ENCODE results near the gene GRIP1.
"Not testable (repeated sequence)": the region's sequence is repeated elsewhere in the genome, so short reads cannot be mapped to it uniquely, and the experiment has no call there.

GRIP1 gene

GRCh38 chr12:66503746-66504145 is 175.1 kb downstream of the GRIP1 start:
- ATAC-seq, result no peak

- ATAC-seq, result no peak
Observed at GRCh38 chr12:66502911-66503310, 176.0 kb downstream of the GRIP1 start.

- ATAC-seq, result no peak
Observed at GRCh38 chr12:66500841-66501240, 178.0 kb downstream of the GRIP1 start.

GRCh38 chr12:66500091-66500490 is 178.8 kb downstream of the GRIP1 start:
- ATAC-seq, result no peak

- no peak for ATAC-seq
Observed at GRCh38 chr12:66499000-66499399, 179.9 kb downstream of the GRIP1 start.

- ATAC-seq, result not testable (repeated sequence)
Observed at GRCh38 chr12:66498059-66498458, 180.8 kb downstream of the GRIP1 start.

- no peak for ATAC-seq
Observed at GRCh38 chr12:66497008-66497897, 181.6 kb downstream of the GRIP1 start.

GRCh38 chr12:66496595-66496994 is 182.3 kb downstream of the GRIP1 start:
- ATAC-seq, result no peak

- no peak for ATAC-seq
Observed at GRCh38 chr12:66495709-66496108, 183.2 kb downstream of the GRIP1 start.

- no peak for ATAC-seq
Observed at GRCh38 chr12:66493819-66494218, 185.1 kb downstream of the GRIP1 start.

- ATAC-seq, result no peak
Observed at GRCh38 chr12:66491853-66492252, 187.0 kb downstream of the GRIP1 start.

GRCh38 chr12:66482351-66483203 is 196.3 kb downstream of the GRIP1 start:
- ATAC-seq, result no peak

GRCh38 chr12:66467932-66468331 is 210.9 kb downstream of the GRIP1 start:
- ATAC-seq, result no peak

GRCh38 chr12:66461331-66461730 is 217.5 kb downstream of the GRIP1 start:
- no peak for ATAC-seq

- ATAC-seq, result no peak
Observed at GRCh38 chr12:66459944-66460482, 218.9 kb downstream of the GRIP1 start.

- ATAC-seq, result no peak
Observed at GRCh38 chr12:66456612-66457011, 222.3 kb downstream of the GRIP1 start.

- ATAC-seq, result peak in 1 of 2 donors; percentile 43
Observed at GRCh38 chr12:66453844-66454243, 225.0 kb downstream of the GRIP1 start.

GRCh38 chr12:66453120-66453519 is 225.8 kb downstream of the GRIP1 start:
- ATAC-seq, result no peak

- ATAC-seq, result no peak
Observed at GRCh38 chr12:66449531-66449930, 229.3 kb downstream of the GRIP1 start.

- ATAC-seq, result no peak
Observed at GRCh38 chr12:66447643-66448042, 231.2 kb downstream of the GRIP1 start.

GRCh38 chr12:66446276-66446675 is 232.6 kb downstream of the GRIP1 start:
- no peak for ATAC-seq

- ATAC-seq, result no peak
Observed at GRCh38 chr12:66441905-66442559, 236.8 kb downstream of the GRIP1 start.

GRCh38 chr12:66438601-66439000 is 240.3 kb downstream of the GRIP1 start:
- ATAC-seq, result no peak

Measured in activated CD4-positive, CD25-positive, alpha-beta regulatory T cell treated with anti-CD3 and anti-CD28 coated beads, Interleukin-2, amount 50 U/mL, for 24 hours (primary cell).